ENCODE data around the gene RNF187. TPM values are rescaled to one million over a fixed set of nuclear protein-coding genes. Genes with fewer than 3 reads are reported as not detected.

Gene RNF187
- total and polyA plus RNA-seq, 10 of the 15 experiments (the other 5 are each of a cell fraction or from before 2014, with no cell fraction given) = 2.6 to 116 (median 29.5) TPM

DNA sequence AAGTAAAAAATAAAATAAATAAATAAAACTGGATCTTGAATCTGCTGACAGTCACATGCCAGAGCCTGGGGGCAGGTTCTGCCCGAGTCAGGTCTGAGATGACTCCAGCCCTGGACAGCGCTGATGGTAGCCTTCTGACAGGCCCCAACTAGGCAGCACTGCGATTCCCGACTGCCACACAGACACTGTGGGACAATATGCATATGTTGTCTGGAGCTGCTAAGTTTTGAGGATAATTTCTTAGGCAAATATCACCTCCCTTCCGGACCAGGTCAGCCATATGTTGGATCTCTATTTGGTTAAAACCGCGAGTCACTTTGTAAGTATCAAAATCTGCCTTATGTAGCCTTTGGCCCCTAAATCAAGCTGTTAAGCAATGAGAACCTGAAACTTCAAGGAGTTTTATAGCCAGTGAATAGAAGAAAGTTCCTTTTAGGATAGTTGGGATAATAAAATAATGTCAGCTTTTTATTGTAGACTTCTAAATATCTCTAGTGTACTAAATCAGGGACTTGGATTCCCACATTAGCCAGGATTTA, 49.7 kb upstream of the RNF187 start:
- DNase-seq (ENCODE audit: low read depth, low spot score) (no peak), FAIRE-seq (no peak), ATAC-seq (no peak)
- intact Hi-C loops (cut with micrococcal nuclease; ENCODE audit: unreplicated experiment) = no loop called here
- no peak overlapping the region for H3K27ac ChIP-seq (ENCODE audit: control insufficient read depth, insufficient read depth)
- WGBS (ENCODE audit: insufficient coverage, insufficient replicate concordance, low lambda C conversion rate, missing lambda C conversion rate) = 82% methylated on average over 7 of the region's 7 CpGs
- H3K79me2 ChIP-seq (ENCODE audit: control insufficient read depth, insufficient read depth, low read length) = no peaks in the 10 kb centered on the region
- TF ChIP-seq POLR2AphosphoS2 (IDR thresholded peaks at IDR 0.05; ENCODE audit: low read depth, low read length) = no peak
- no peak for TF ChIP-seq MLLT1 (IDR thresholded peaks at IDR 0.05)
- TF ChIP-seq ETV6 (conservative IDR thresholded peaks at IDR 0.05 in 1 of 2, IDR thresholded peaks at IDR 0.05 in 1 of 2; ENCODE audit: borderline replicate concordance in 1 of 2, low read depth in 1 of 2) = no peak
- no peak for TF ChIP-seq PAX5 (IDR thresholded peaks at IDR 0.05; ENCODE audit: borderline replicate concordance, low read depth, low read length)
- no peak for TF ChIP-seq FOS (IDR thresholded peaks at IDR 0.05; ENCODE audit: borderline replicate concordance, extremely low read depth, insufficient read length)
- no peak for TF ChIP-seq ATF2 (IDR thresholded peaks at IDR 0.05; ENCODE audit: low read length)
- no peak for TF ChIP-seq TAF1 (IDR thresholded peaks at IDR 0.05; ENCODE audit: borderline replicate concordance, low read depth, low read length)
- no peak for TF ChIP-seq WRNIP1 (IDR thresholded peaks at IDR 0.05; ENCODE audit: borderline replicate concordance, low read depth, low read length)
- no peak for TF ChIP-seq CTCF (IDR thresholded peaks at IDR 0.05 in 2 of 3, conservative IDR thresholded peaks at IDR 0.05 in 1 of 3; ENCODE audit: control insufficient read depth in 2 of 3, extremely low read depth in 1 of 3, insufficient read depth in 1 of 3, low read depth in 3 of 3, low read length in 3 of 3)
- no peak for TF ChIP-seq PAX8 (IDR thresholded peaks at IDR 0.05)
- no peak for TF ChIP-seq SMC3 (IDR thresholded peaks at IDR 0.05; ENCODE audit: borderline replicate concordance, low read length)
- SMC1A ChIA-PET (ENCODE audit: uncharacterized antibody, unreplicated experiment) = no interaction called here
- BruUV-seq (replicated peaks) = no TSS peak
- no peak overlapping the region for H2AFZ ChIP-seq (ENCODE audit: control insufficient read depth, low read depth, low read length)
- RAD21 ChIA-PET (ENCODE audit: unreplicated experiment) = no interaction called here
- CTCF ChIA-PET = no interaction called here
- no peaks in the 10 kb centered on the region for H3K9me3 ChIP-seq (replicated peaks; ENCODE audit: control insufficient read depth, insufficient read depth, low read length)
- H4K20me1 ChIP-seq (ENCODE audit: control insufficient read depth, insufficient read depth) = no peaks in the 10 kb centered on the region
- in situ Hi-C loops (cut with MboI) = no loop called here
- H3K4me2 ChIP-seq (ENCODE audit: control insufficient read depth, insufficient read depth) = no peak overlapping the region
- H3K4me1 ChIP-seq (ENCODE audit: control insufficient read depth, insufficient read depth, low read length) = no peaks in the 10 kb centered on the region
- no peak overlapping the region for H3K4me3 ChIP-seq
- H3K27me3 ChIP-seq (replicated peaks in 1 of 2; ENCODE audit: control insufficient read depth in 2 of 2, insufficient read depth in 2 of 2, low read length in 1 of 2) = no peaks in the 10 kb centered on the region; a peak in 3 of 4 replicates
- POLR2A ChIA-PET = no interaction called here
- H3K9ac ChIP-seq (ENCODE audit: control insufficient read depth, insufficient read depth, low read length) = no peak overlapping the region
- H3K36me3 ChIP-seq (ENCODE audit: control insufficient read depth in 2 of 2, insufficient read depth in 2 of 2, low read length in 1 of 2) = no peaks in the 10 kb centered on the region
